UCSD-AML1 (cell line): ENCODE data around the gene BIRC5.
"Not testable (repeated sequence)": the region's sequence is repeated elsewhere in the genome, so short reads cannot be mapped to it uniquely, and the experiment has no call there.

Source experiments
- DNase-seq: peaks from one replicate; lab custom pipeline; 2025; ENCODE audit not compliant: unreplicated experiment; lab: John Stamatoyannopoulos, UW

The BIRC5 gene

GRCh38 chr17:78224231-78225087 lies 10.4 kb downstream of the BIRC5 start:
- DNase-seq, result no peak

- DNase-seq, result no peak
Observed at GRCh38 chr17:78225088-78225865, 11.2 kb downstream of the BIRC5 start.

- DNase-seq, result no peak
Observed at GRCh38 chr17:78226055-78226758, 12.2 kb downstream of the BIRC5 start.

GRCh38 chr17:78226759-78227454 lies 12.9 kb downstream of the BIRC5 start:
- peak; percentile 53 for DNase-seq

- no peak for DNase-seq
Observed at GRCh38 chr17:78227455-78227916, 13.4 kb downstream of the BIRC5 start.

GRCh38 chr17:78228176-78228575 lies 14.1 kb downstream of the BIRC5 start:
- no peak for DNase-seq

GRCh38 chr17:78230252-78230962 lies 16.4 kb downstream of the BIRC5 start:
- no peak for DNase-seq

GRCh38 chr17:78230996-78231935 lies 17.2 kb downstream of the BIRC5 start, which contains the start of gene TMEM235:
TMEM235 (plus strand) TSS chr17:78231631; CDS start chr17:78232024, 393 bp downstream.
- no peak for DNase-seq

- DNase-seq, result no peak
Observed at GRCh38 chr17:78231991-78232858, 18.2 kb downstream of the BIRC5 start.

- no peak for DNase-seq
Observed at GRCh38 chr17:78232859-78233173, 18.8 kb downstream of the BIRC5 start.

GRCh38 chr17:78233678-78234077 lies 19.6 kb downstream of the BIRC5 start:
- no peak for DNase-seq

- no peak for DNase-seq
Observed at GRCh38 chr17:78234261-78234865, 20.3 kb downstream of the BIRC5 start.

GRCh38 chr17:78235022-78235421 lies 21.0 kb downstream of the BIRC5 start:
- DNase-seq, result not testable (repeated sequence)

- no peak for DNase-seq
Observed at GRCh38 chr17:78235885-78236284, 21.8 kb downstream of the BIRC5 start.

- no peak for DNase-seq
Observed at GRCh38 chr17:78236362-78237127, 22.5 kb downstream of the BIRC5 start.

- no peak for DNase-seq
Observed at GRCh38 chr17:78237401-78238012, 23.5 kb downstream of the BIRC5 start.
